Urinary bladder (tissue), 4 donors: ENCODE measurements around the gene GPR21. TPM values are rescaled to one million over a fixed set of nuclear protein-coding genes. Genes with fewer than 3 reads are reported as not detected.

ENCODE experiments used
- DNase-seq: peaks from one replicate; pipeline ENCODE4 v3.0.0-alpha.2; 2015; ENCODE audit errors: extremely low spot score
- H3K27ac ChIP-seq: one replicate; pipeline ENCODE4 v1.5.1; 2013; ENCODE audit warnings: low read depth, mild to moderate bottlenecking, moderate library complexity
- H3K36me3 ChIP-seq: one replicate; pipeline ENCODE4 v1.6.1; 2013; ENCODE audit warnings: mild to moderate bottlenecking, moderate library complexity; ENCODE audit not compliant: insufficient read depth
- H3K4me1 ChIP-seq: one replicate; pipeline ENCODE4 v1.6.1; 2013; ENCODE audit warnings: mild to moderate bottlenecking, moderate library complexity; ENCODE audit not compliant: insufficient read depth
- H3K4me3 ChIP-seq: one replicate; pipeline ENCODE4 v1.5.1; 2013; ENCODE audit warnings: low read depth, low read length
- WGBS: extraction: QIAGEN DNeasy Blood & Tissue Kit; methylation state at CpG from one replicate; pipeline ENCODE4 v1.1.7; 2013; 5-methylcytosine and 5-hydroxymethylcytosine counted together
- polyA plus RNA-seq: library from polyadenylated mRNA; stranded (reverse); fragments of 200-250 nt; gene quantifications from one replicate; pipeline ENCODE4 v1.2.3, GENCODE V29; 2013
- total RNA-seq: library from RNA; depleted of rRNA; stranded (reverse); fragments of >200 nt; gene quantifications from one replicate; pipeline ENCODE4 v1.2.3, GENCODE V29; 2014
- donor health status: healthy with polysubstance abuse.
- donor health status: healthy.

Gene GPR21, protein sequence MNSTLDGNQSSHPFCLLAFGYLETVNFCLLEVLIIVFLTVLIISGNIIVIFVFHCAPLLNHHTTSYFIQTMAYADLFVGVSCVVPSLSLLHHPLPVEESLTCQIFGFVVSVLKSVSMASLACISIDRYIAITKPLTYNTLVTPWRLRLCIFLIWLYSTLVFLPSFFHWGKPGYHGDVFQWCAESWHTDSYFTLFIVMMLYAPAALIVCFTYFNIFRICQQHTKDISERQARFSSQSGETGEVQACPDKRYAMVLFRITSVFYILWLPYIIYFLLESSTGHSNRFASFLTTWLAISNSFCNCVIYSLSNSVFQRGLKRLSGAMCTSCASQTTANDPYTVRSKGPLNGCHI
- total RNA-seq (7.7 TPM), polyA plus RNA-seq (not detected)

DNA sequence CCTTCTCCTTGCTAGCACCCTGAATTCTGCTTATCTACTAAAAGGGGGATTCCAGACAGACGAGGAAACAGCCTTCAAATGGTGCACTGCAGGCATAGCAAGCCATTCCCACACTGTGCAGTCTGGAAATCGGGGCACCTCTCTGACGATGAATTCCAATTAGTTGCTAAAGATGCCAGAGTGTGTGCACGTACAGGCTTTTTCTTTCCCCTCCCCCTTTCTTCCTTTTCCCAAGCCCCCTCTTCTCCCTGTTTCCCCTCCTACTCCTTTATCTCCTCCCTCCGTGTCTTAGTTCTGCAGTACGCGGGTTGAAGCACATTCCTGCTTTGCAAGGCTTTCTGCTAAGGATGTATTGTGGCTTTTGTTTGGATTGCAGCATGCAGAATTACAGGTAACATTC lies at the start of gene GPR21:
Gene GPR21, plus strand, starts transcription at position 316 of the 400 bp plus-strand sequence. CDS start 900 bp downstream, outside the sequence.
- Histone ChIP-seq H3K4me1 (no peaks in the 10 kb centered on the region), H3K4me3 (peak within 1 kb of the TSS; percentile 19), H3K27ac (no peak within 1 kb of the TSS), H3K36me3 (no peaks in the 10 kb centered on the region)
- no peak for DNase-seq
- 47% methylated on average over 7 of the region's 7 CpGs for WGBS

DNA sequence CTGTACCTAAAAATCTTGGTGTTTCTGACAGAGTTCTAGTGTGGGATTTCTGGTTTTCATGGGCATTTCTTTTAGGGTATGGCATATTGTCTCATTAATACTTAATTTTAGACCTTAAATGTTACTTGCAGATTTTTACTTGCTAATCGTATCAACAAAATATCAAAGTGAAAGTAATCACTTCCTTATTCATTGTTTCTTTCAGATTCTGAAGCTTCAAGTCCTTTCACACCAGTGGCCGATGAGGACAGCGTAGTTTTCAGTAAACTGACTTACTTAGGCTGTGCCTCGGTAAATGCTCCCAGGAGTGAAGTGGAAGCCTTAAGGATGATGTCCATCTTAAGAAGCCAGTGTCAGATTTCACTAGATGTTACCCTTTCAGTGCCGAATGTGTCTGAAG lies 47.5 kb upstream of the GPR21 start:
- DNase-seq: no peak
- no peak overlapping the region for H3K27ac ChIP-seq
- no peaks in the 10 kb centered on the region for H3K4me1 ChIP-seq
- WGBS: 70% methylated on average over 5 of the region's 5 CpGs
- H3K36me3 ChIP-seq: peaks cover 3% of the 10 kb centered on the region
- no peak overlapping the region for H3K4me3 ChIP-seq

DNA sequence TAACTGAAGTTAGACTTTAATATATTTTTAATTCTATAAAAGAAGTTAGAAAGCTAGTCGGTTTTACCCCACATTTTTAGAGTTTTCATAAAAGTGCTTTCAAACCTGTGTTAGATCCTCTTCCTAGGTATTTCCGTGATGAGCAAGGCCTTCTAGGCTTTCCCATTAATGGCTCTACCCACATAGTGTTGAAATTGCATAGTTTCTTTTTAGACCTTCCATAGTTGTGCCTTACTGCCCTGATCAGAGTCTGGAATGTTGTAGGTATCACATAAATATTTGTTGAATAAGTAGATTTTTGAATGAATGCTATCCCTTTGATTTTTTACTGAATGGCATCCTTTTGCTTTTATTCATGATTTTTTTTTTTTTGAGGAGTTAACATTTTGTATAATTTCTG lies 45.3 kb upstream of the GPR21 start:
- whole genome bisulfite sequencing: 90% methylated on average over 2 of the region's 2 CpGs
- Histone ChIP-seq H3K4me3 (no peak overlapping the region), H3K4me1 (no peaks in the 10 kb centered on the region), H3K27ac (no peak overlapping the region), H3K36me3 (peaks cover 3% of the 10 kb centered on the region)
- no peak for DNase-seq

DNA sequence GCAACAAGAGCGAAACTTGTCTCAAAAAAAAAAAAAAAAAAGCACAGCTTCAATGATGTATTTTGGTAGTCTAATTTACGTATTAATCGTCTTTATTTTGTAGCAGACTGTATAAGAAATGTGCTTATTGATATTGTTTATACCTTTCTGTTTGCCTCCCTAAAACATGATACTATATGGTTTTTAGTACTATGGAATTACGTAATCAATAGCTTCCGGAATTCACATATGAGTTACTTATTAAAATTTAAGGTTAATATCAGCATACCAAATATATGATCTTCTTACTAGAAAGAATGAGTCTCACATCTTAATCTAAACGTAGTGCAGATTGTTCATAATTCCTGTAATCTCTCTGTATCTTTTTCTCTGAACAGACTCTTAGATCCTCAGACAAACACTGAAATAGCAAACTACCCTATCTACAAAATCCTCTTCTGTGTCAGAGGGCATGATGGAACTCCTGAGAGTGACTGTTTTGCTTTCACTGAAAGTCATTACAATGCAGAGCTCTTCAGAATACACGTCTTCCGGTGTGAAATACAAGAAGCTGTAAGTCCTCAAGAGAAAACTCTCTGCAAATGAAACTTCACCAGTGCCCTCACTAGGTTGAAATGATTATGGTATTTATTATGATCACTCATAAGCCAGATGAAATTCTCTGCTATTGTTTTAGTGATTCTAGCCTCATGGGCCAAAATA lies 44.4 kb upstream of the GPR21 start:
- WGBS: 83% methylated on average over 8 of the region's 8 CpGs
- no peak overlapping the region for H3K4me3 ChIP-seq
- H3K36me3 ChIP-seq: peaks cover 3% of the 10 kb centered on the region
- no peaks in the 10 kb centered on the region for H3K4me1 ChIP-seq
- H3K27ac ChIP-seq: no peak overlapping the region
- DNase-seq: no peak

DNA sequence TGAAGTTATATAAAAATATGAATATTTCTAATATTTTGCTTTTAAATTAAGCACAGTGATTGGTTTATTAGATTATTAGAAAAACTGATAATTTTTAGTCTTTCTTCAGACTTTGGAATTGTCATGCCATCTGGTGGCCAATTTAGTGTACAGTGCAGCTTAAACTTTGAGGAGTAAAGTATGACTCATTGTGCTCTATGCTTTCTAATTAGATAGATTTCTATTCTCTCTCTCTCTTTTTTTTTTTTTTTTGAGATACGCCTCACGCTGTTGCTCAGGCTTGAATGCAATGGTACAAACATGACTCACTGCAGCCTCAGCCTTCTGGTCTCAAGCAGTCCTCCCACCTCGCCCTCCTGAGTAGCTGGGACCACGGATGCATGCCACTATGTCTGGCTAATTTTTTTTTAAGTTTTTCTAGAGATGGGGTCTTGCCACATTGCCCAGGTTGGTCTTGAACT lies 42.1 kb upstream of the GPR21 start:
- WGBS: 45% methylated on average over 4 of the region's 4 CpGs
- Histone ChIP-seq H3K36me3 (no peaks in the 10 kb centered on the region), H3K27ac (no peak overlapping the region), H3K4me3 (no peak overlapping the region), H3K4me1 (no peaks in the 10 kb centered on the region)
- DNase-seq: peak; percentile 20

DNA sequence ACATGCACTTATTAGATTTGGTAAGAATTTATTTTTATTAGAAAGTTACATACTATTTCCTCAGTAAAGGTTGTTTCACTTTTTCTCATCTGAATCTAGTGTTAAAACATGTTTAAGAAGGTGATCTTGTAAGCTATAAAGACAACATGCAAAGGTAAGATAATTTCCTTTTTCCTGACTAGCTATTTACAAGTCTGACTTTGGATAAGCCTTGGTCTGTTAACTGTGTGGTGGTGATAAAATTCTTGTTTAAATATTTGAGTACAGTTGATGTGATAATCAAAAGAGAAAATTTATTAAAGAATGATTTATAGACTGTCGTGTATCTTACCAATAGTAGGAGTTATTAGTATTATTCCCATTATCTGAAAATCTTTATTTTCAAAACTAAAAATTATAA lies 36.9 kb upstream of the GPR21 start:
- no peak overlapping the region for H3K27ac ChIP-seq
- no peak overlapping the region for H3K4me3 ChIP-seq
- H3K36me3 ChIP-seq: no peaks in the 10 kb centered on the region
- H3K4me1 ChIP-seq: no peaks in the 10 kb centered on the region
- DNase-seq: no peak
- 88% methylated on average over 1 of the region's 1 CpG for WGBS

DNA sequence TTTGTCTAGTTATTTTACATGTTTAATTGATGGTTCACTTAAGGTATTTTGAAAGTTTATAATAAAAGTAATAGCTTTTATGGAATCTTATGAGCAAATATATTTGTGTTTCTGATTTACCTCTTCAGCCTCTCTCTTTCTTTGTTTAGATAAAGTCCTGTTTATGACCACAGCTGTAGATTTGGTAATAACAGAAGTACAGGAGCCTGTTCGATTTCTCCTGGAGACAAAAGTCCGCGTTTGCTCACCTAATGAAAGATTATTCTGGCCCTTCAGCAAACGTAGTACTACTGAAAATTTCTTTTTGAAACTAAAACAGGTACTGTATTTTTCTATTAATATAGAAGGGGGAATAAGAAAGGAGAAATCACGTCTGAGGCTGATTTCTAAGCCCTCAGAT lies 35.0 kb upstream of the GPR21 start:
- Histone ChIP-seq H3K27ac (no peak overlapping the region), H3K4me1 (no peaks in the 10 kb centered on the region), H3K4me3 (no peak overlapping the region), H3K36me3 (no peaks in the 10 kb centered on the region)
- no peak for DNase-seq
- WGBS: 76% methylated on average over 5 of the region's 5 CpGs

DNA sequence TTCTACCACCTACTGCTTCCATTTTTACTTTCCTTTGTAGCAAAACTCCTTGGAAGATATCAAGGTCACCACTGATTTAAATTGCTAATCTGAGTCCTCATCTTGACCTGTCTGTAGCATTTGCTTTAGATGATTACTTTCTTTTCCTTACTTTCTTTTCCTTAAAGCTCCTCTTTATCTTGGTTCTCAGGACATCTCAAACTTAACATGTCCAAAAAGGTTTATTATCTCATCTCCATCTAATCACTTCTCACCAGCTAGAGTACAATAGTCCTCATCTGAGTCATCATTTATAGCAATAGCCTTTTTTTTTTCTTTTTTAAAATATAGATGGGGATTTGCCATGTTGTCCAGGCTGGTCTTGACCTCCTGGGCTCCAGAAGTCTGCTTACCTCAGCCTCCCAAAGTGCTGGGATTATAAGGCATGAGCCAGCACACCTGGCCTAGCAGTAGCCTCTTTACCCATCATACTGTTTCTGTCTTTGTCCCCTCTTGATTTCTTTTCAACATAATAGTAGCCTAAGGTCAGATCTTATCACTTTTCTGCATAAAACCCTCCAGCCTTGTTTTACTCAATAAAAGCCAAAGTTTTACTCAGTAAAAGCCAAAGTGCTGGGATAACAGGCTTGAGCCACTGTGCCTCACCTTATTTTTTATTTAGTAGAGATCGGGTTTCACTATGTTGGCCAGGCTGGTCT lies 32.9 kb upstream of the GPR21 start:
- H3K4me1 ChIP-seq: no peaks in the 10 kb centered on the region
- no peak overlapping the region for H3K27ac ChIP-seq
- H3K36me3 ChIP-seq: no peaks in the 10 kb centered on the region
- H3K4me3 ChIP-seq: no peak overlapping the region
- DNase-seq: no peak
- 97% methylated on average over 1 of the region's 1 CpG for WGBS

DNA sequence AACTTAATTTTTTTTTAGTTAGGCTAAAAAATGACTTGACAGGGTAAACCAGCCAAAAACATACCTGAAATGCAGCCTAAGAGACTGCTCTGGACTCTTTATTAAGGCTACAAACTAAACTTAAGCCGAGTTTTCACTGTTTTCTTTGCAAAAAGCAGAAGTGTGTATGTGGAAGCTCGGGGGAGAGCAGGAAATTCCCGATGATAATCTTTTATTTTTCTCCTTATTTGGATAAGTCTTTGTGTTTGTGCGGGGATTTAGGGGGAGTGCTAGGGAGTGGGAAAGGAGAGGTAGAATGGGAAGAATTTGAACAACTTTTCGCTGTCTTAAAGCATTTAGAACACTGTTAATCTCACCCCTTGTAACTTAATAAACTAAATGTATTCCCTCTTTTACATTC lies 30.7 kb upstream of the GPR21 start:
- no peaks in the 10 kb centered on the region for H3K36me3 ChIP-seq
- H3K4me1 ChIP-seq: no peaks in the 10 kb centered on the region
- DNase-seq: no peak
- H3K4me3 ChIP-seq: no peak overlapping the region
- 20% methylated on average over 5 of the region's 5 CpGs for WGBS
- no peak overlapping the region for H3K27ac ChIP-seq

DNA sequence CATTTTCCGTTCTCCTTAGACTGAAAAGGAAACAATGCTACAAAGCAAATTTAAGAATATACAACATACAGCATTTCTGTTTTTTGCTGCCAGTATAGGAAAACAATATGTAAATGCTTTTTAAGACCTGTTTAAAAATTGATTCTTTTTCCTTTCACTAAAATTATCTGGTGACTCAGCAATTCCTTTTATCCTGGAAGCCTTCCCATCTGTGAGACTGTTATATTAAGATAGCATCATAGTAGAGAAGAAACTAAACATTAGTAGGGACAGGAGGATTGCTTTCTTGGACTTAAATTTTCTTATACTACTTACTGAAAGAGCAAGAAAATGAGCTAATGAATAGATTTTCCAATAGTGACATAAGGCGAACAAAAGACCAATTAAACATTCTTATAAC lies 30.0 kb upstream of the GPR21 start:
- Histone ChIP-seq H3K36me3 (no peaks in the 10 kb centered on the region), H3K4me3 (no peak overlapping the region), H3K4me1 (no peaks in the 10 kb centered on the region), H3K27ac (no peak overlapping the region)
- 88% methylated on average over 2 of the region's 2 CpGs for WGBS
- no peak for DNase-seq

DNA sequence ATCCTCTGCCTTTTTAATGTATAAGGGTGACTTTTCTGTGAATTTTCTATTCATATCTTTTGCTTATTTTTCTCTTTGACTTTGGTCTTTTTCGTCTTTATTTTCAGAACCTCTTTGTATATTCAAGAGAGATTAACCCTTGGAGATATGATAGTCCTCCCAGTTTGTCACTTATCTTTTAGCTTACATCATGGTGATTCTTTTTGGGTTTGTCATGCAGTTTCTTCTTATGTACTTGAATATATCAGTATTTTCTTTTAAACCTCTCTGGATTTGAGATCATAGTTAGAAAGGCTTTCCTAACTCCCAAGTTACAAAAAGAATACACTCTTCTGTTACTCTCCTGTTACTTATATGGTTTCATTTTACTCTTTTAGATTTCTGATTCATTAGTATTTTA lies 27.5 kb upstream of the GPR21 start:
- 48% methylated on average over 1 of the region's 1 CpG for WGBS
- no peak for DNase-seq
- H3K27ac ChIP-seq: no peak overlapping the region
- H3K4me1 ChIP-seq: no peaks in the 10 kb centered on the region
- no peaks in the 10 kb centered on the region for H3K36me3 ChIP-seq
- no peak overlapping the region for H3K4me3 ChIP-seq

DNA sequence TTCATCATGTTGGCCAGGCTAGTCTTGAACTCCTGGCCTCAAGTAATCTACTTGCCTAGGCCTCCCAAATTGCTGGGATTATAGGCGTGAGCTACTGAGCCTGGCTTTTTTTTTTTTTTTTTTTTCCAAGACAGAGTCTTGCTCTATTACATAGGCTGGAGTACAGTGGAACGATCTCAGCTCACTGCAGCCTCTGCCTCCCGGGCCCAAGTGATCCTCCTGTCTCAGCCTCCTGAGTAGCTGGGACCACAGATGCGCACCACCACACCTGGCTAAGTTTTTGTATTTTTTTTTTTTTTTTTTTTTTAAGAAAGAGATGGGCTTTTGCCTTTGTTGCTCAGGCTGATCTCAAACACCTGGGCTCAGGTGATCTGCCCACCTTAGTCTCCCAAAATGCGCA lies 26.2 kb upstream of the GPR21 start:
- WGBS: 88% methylated on average over 5 of the region's 5 CpGs
- DNase-seq: no peak
- no peaks in the 10 kb centered on the region for H3K36me3 ChIP-seq
- no peaks in the 10 kb centered on the region for H3K4me1 ChIP-seq
- no peak overlapping the region for H3K4me3 ChIP-seq
- H3K27ac ChIP-seq: no peak overlapping the region

DNA sequence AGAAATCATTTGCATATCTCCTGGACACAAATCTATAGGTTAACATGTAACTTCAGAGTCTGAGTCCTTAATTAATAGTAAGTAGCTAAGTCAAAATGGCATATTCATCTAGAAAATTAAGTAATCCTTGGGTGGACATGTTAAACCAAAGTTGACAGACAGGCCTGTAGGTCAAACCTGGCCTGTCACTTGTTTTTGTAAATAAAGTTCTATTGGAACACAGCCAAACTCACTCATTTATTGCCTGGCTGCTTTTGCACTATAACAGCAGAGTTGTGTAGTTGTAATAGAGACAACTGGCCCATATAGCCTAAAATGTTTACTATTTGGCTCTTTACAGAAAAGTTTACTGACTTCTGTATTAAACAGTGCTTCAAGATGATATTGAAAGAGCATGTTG lies 24.6 kb upstream of the GPR21 start:
- Histone ChIP-seq H3K4me3 (no peak overlapping the region), H3K27ac (no peak overlapping the region), H3K36me3 (no peaks in the 10 kb centered on the region), H3K4me1 (no peaks in the 10 kb centered on the region)
- no peak for DNase-seq

DNA sequence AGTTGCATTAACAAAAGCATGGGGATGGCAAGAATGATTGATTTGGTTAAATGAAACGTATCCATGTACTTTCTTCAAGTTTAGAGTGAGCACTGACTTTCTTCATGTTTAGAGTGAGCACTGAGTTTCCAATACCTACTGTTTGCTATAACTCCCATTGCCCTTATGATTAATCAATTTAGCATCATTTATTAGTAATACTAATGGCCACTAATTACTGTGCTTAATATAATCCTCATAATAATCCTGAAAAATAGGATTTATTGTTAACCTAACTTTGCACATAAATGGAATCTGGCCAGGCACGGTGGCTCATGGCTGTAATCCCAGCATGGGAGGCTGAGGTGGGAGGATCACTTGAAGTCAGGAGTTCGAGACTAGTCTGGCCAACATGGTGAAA lies 22.1 kb upstream of the GPR21 start:
- H3K27ac ChIP-seq: no peak overlapping the region
- WGBS: 96% methylated on average over 3 of the region's 3 CpGs
- H3K36me3 ChIP-seq: no peaks in the 10 kb centered on the region

More for the DNA sequence above, 22.1 kb upstream of the GPR21 start:
- Histone ChIP-seq H3K4me1 (no peaks in the 10 kb centered on the region), H3K4me3 (no peak overlapping the region)
- DNase-seq: no peak
